ENCODE measurements around the gene HIGD1A. TPM values are rescaled to one million over a fixed set of nuclear protein-coding genes. Genes with fewer than 3 reads are reported as not detected.

The HIGD1A gene
- polyA plus RNA-seq, 1 experiment: 225 TPM

DNA sequence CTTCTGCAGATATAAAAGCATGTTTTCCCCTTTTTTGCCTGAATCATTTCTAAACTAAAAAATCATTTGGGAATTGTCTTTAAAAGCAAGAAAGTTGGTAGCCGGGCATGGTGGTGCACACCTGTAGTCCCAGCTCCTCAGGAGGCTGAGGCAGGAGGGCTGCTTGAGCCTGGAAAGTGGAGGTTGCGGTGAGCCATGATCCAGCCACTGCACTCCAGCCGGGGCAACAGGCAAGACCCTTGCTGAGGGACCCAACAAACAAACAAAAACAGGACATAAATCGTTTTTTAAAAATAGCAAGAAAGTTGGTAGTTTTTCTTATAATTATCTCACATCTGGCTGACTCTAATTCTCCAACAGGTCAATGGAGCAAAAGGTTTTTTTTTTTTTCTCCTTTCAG is 2.5 kb downstream of the HIGD1A start:
- CTCF ChIA-PET: no interaction called here
- TF ChIP-seq, protein P1, sequence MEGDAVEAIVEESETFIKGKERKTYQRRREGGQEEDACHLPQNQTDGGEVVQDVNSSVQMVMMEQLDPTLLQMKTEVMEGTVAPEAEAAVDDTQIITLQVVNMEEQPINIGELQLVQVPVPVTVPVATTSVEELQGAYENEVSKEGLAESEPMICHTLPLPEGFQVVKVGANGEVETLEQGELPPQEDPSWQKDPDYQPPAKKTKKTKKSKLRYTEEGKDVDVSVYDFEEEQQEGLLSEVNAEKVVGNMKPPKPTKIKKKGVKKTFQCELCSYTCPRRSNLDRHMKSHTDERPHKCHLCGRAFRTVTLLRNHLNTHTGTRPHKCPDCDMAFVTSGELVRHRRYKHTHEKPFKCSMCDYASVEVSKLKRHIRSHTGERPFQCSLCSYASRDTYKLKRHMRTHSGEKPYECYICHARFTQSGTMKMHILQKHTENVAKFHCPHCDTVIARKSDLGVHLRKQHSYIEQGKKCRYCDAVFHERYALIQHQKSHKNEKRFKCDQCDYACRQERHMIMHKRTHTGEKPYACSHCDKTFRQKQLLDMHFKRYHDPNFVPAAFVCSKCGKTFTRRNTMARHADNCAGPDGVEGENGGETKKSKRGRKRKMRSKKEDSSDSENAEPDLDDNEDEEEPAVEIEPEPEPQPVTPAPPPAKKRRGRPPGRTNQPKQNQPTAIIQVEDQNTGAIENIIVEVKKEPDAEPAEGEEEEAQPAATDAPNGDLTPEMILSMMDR (IDR thresholded peaks at IDR 0.05; ENCODE audit: low read depth, low read length): no peak
- no peak overlapping the region for H3K4me3 ChIP-seq (ENCODE audit: low read depth, low read length)
- no peaks in the 10 kb centered on the region for H3K27me3 ChIP-seq (ENCODE audit: control insufficient read depth, insufficient read depth, low read length)
- peaks cover 3% of the 10 kb centered on the region; the same call in 1 of the 2 replicates for H3K9me3 ChIP-seq (ENCODE audit: control insufficient read depth, insufficient read depth, low read length)
- DNase-seq (ENCODE audit: low read depth, low spot score): no peak
- H3K27ac ChIP-seq (ENCODE audit: low read depth, low read length): no peak overlapping the region
- POLR2A ChIA-PET: no interaction called here

DNA sequence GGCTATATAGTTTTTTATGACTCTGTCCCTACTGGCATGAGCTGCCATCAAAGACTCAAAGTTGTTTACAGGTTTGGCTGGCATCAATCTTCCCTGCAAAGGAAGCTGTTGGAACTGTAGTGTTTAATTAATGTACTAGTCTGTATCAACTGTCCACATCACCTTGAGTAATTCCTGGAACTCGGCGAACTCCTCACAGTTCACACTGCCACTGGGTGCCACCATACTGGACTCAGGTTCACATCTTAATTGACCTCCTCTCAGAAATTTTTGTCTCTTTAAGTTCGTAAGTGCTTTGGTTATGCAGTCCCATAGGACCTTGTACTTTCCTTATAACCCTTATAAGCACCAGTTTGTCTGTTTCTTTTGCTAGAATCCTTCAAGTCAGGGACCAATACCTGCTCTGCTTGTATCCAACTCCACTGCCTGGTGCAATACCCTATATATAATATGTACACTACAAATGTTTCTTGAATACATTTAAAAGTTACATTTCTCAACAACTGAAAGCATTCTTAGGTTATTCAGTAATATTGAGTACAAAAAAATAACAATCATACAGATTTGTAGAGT is 3.2 kb downstream of the HIGD1A start:
- Histone ChIP-seq H3K27me3 (ENCODE audit: control insufficient read depth, insufficient read depth, low read length) (no peaks in the 10 kb centered on the region), H3K4me3 (ENCODE audit: low read depth, low read length) (no peak overlapping the region), H3K27ac (ENCODE audit: low read depth, low read length) (no peak overlapping the region), H3K9me3 (ENCODE audit: control insufficient read depth, insufficient read depth, low read length) (peaks cover 3% of the 10 kb centered on the region; the same call in 1 of the 2 replicates)
- no peak for DNase-seq (ENCODE audit: low read depth, low spot score)
- TF ChIP-seq, protein P1 (IDR thresholded peaks at IDR 0.05; ENCODE audit: low read depth, low read length): no peak
- POLR2A ChIA-PET: interaction anchor here (0.6 kb wide), 1 partner anchor 22 kb away, joined by 3 read pairs; no protein-coding TSS in a partner anchor
- CTCF ChIA-PET: interaction anchor here (1.5 to 2.2 kb wide), 2 partner anchors 21 to 39 kb away, joined by 5 to 10 read pairs; no protein-coding TSS in a partner anchor

DNA sequence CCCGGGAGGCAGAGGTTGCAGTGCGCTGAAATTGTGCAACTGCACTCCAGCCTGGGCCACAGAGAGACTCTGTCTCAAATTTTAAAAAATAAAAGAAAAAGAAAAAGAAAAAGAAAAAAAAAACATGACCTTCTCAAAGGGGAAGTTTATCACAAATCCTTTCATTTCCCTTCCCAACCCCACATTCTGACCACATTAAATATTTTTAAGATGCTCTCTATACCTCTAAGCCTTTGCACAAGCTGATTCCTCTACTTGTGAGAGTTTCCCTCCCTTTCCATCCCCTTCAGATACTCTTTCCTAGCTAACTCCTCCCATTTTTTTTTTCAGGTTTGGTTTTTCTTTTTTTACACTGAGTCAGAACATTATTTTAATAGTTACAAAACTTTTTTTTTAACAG is 4.0 kb downstream of the HIGD1A start:
- Histone ChIP-seq H3K9me3 (ENCODE audit: control insufficient read depth, insufficient read depth, low read length) (peaks cover 3% of the 10 kb centered on the region; the same call in 1 of the 2 replicates), H3K27ac (ENCODE audit: low read depth, low read length) (no peak overlapping the region), H3K27me3 (ENCODE audit: control insufficient read depth, insufficient read depth, low read length) (no peaks in the 10 kb centered on the region), H3K4me3 (ENCODE audit: low read depth, low read length) (no peak overlapping the region)
- CTCF ChIA-PET: interaction anchor here (0.6 to 2.2 kb wide), 3 partner anchors 20 to 203 kb away, joined by 4 to 10 read pairs (median 5); no protein-coding TSS in a partner anchor
- TF ChIP-seq, protein P1 (IDR thresholded peaks at IDR 0.05; ENCODE audit: low read depth, low read length): no peak
- POLR2A ChIA-PET: interaction anchor here (0.6 to 0.7 kb wide), 2 partner anchors 21 to 155 kb away, joined by 3 read pairs; no protein-coding TSS in a partner anchor
- DNase-seq (ENCODE audit: low read depth, low spot score): no peak

DNA sequence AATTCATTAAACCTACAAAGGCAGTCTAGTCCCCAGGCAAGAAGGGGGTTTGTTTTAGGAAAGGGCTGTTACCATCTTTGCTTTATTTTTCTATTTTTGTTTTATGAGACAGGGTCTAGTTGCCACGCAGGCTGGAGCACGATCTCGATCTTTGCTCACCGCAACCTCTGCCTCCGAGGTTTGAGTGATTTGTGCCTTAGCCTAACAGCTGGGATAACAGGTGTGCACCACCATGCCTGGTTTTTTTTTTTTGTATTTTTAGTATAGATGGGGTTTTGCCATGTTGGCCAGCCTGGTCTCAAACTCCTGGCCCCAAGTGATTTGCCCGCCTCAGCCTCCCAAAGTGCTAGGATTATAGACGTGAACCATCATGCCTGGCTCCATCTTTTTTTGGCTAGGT is 4.9 kb downstream of the HIGD1A start:
- ChIA-PET POLR2A (no interaction called here), CTCF (interaction anchor here (2.2 kb wide), 1 partner anchor 19 kb away, joined by 10 read pairs; no protein-coding TSS in a partner anchor)
- Histone ChIP-seq H3K4me3 (ENCODE audit: low read depth, low read length) (no peak overlapping the region), H3K9me3 (ENCODE audit: control insufficient read depth, insufficient read depth, low read length) (peaks cover 3% of the 10 kb centered on the region; the same call in 1 of the 2 replicates), H3K27me3 (ENCODE audit: control insufficient read depth, insufficient read depth, low read length) (no peaks in the 10 kb centered on the region), H3K27ac (ENCODE audit: low read depth, low read length) (no peak overlapping the region)
- TF ChIP-seq, protein P1 (IDR thresholded peaks at IDR 0.05; ENCODE audit: low read depth, low read length): no peak
- DNase-seq (ENCODE audit: low read depth, low spot score): no peak

DNA sequence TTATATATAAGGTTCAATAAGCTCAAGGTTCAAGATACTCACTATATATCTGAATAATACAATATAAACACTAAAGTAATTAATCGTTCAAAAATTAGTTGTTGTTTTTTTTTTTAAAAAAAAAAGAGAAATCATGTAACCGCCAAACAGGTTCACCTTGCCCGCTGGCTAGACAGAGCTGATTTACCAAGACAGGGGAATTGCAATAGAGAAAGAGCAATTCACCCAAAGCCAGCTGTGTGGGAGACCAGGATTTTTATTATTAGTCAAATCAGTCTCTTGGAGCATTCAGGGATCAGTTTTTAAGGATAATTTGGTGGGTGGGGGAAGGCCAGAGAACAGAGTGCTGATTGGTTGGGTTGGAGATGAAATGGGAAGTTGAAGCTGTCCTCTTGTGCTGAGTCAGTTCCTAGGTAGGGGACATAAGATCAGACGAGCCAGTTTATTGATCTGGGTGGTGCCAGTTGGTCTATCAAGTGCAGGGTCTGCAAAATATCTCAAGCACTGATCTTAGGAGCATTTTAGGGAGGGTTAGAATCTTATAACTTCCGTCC is 7.9 kb downstream of the HIGD1A start:
- TF ChIP-seq, protein P1 (IDR thresholded peaks at IDR 0.05; ENCODE audit: low read depth, low read length): no peak
- H3K4me3 ChIP-seq (ENCODE audit: low read depth, low read length): no peak overlapping the region
- DNase-seq (ENCODE audit: low read depth, low spot score): no peak
- H3K9me3 ChIP-seq (ENCODE audit: control insufficient read depth, insufficient read depth, low read length): no peaks in the 10 kb centered on the region
- H3K27me3 ChIP-seq (ENCODE audit: control insufficient read depth, insufficient read depth, low read length): no peaks in the 10 kb centered on the region
- POLR2A ChIA-PET: interaction anchor here (0.6 to 1.0 kb wide), 2 partner anchors 43 to 206 kb away, joined by 3 read pairs; partner anchors contain the start of gene SS18L2
- no peak overlapping the region for H3K27ac ChIP-seq (ENCODE audit: low read depth, low read length)
- CTCF ChIA-PET: interaction anchor here (1.0 to 4.6 kb wide), 2 partner anchors 17 to 43 kb away, joined by 4 to 28 read pairs; no protein-coding TSS in a partner anchor

Measured in AG04450 (cell line).